ENCODE results near the gene SRRT. TPM values are rescaled to one million over a fixed set of nuclear protein-coding genes. Genes with fewer than 3 reads are reported as not detected.
"Not testable (repeated sequence)": the region's sequence is repeated elsewhere in the genome, so short reads cannot be mapped to it uniquely, and the experiment has no call there.

SRRT gene
- total RNA-seq, 1 donor from 2014 or later: 23.2 TPM

- not testable (repeated sequence) for FAIRE-seq; DNase-seq (ENCODE audit: low spot score in 2 of 2)
Measured at GRCh38 chr7:100919335-100919734, 44.4 kb downstream of the SRRT start.

GRCh38 chr7:100919779-100920437 is 45.0 kb downstream of the SRRT start:
- FAIRE-seq; DNase-seq (ENCODE audit: low spot score in 2 of 2): not testable (repeated sequence)

DNA sequence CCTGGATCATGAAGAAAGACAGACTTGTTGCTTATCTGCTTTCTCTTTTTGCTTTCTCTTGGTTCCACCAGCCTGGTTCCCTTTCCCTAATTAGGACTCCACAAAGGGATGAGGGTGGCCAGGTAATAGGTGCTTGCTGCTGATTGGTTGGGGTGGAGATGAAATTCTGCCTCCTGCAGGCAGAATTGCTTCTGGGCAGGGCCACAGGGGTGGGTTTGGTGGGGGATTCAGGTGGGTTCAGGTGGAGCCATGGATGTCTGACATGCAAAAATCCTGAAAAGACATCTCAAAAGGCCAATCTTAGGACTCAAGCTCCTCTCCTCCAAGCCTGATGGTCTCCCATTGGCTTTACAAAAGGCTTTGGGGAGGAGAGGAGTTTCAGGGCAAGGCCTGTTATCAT is 46.1 kb downstream of the SRRT start:
- FAIRE-seq: no peak
- no peak for DNase-seq (ENCODE audit: low spot score in 2 of 2)

DNA sequence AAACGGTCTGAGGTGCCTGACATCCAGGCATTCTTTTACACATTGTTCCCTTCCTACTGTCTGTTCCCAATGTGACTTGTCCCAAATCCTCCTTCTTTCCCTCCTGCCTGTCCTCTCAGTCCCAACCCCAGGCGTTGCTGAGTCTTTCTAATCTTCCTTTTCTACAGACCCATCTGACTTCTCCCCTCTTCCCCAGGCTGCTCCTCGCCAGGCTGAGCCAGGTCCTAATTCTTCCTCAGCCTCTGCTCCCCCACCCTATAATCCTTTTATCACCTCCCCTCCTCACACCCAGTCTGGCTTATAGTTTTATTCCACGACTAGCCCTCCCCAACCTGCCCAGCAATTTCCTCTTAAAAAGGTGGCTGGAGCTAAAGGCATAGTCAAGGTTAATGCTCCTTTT is 48.7 kb downstream of the SRRT start:
- DNase-seq (ENCODE audit: low spot score in 2 of 2); FAIRE-seq: not testable (repeated sequence)

DNA sequence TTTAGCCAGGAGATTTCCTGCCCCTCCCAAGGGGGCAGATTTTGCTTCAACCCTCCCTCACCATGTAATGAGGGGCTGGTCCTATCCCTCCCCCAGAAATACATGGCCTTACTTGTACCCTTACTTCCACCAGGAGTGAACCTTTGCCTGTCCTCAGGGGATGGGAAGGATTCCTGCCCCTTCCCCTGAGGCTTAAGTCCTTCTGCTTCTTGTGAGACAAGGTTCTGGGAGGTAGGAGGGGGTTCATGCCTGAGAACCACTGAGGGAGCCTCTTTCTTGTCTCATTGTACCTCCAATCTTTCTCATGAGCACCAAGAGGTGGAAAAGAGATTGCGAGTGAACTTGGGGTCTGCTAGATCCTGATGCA is 54.9 kb downstream of the SRRT start:
- FAIRE-seq (no peak), DNase-seq (ENCODE audit: low spot score in 2 of 2) (no peak)

GRCh38 chr7:100933734-100934133 is 58.8 kb downstream of the SRRT start:
- no peak for DNase-seq (ENCODE audit: low spot score in 2 of 2)
- no peak for FAIRE-seq

- DNase-seq (ENCODE audit: low spot score in 2 of 2); FAIRE-seq: not testable (repeated sequence)
Measured at GRCh38 chr7:100935381-100935780, 60.5 kb downstream of the SRRT start.

DNA sequence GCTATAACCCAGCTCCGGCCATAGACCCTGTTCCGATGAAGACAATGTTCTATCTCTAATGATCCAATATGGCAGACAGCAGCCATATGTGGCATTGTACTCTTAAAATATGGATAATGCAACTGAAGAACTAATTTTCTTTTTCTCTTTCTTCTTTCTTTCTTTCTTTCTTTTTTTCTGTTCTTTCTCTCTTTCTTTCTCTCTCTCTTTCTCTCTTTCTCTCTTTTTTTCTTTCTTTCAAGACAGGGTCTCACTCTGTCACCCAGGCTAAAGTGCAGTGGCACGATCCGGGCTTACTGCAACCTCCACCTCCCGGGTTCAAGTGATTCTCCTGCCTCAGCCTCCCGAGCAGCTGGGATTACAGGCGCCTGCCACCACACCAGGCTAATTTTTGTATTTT is 61.3 kb downstream of the SRRT start:
- not testable (repeated sequence) for DNase-seq (ENCODE audit: low spot score in 2 of 2); FAIRE-seq

Small RNA genes within 50 kb of the gene (small RNA-seq; reads per million reads assigned to genes)
- gene RN7SL549P (not detected), gene RPS29P15 (not detected)

Other genes with a start within 250 kb of the SRRT start
- 2.9 TPM for gene TFR2, start 233.6 kb upstream of the SRRT start, total RNA-seq
- 163 TPM for gene ACTL6B, start 218.7 kb upstream of the SRRT start, total RNA-seq
- 72.6 TPM for gene GNB2, start 201.4 kb upstream of the SRRT start, total RNA-seq
- gene GIGYF1, start 180.9 kb upstream of the SRRT start, total RNA-seq: 15.1 TPM
- 52.6 TPM for gene POP7, start 169.0 kb upstream of the SRRT start, total RNA-seq
- not detected for gene EPO, start 154.6 kb upstream of the SRRT start, total RNA-seq
- not detected for gene ZAN, start 141.5 kb upstream of the SRRT start, total RNA-seq
- gene EPHB4, start 47.6 kb upstream of the SRRT start, total RNA-seq: 7.7 TPM
- gene SLC12A9, start 22.4 kb upstream of the SRRT start, total RNA-seq: 18.3 TPM
- gene TRIP6, start 7.7 kb upstream of the SRRT start, total RNA-seq: 4.1 TPM
- 3.7 TPM for gene UFSP1, start 14.6 kb downstream of the SRRT start, total RNA-seq
- 11.0 TPM for gene ACHE, start 20.8 kb downstream of the SRRT start, total RNA-seq
- under 0.01 TPM for gene MUC3A, start 74.4 kb downstream of the SRRT start, total RNA-seq
- gene MUC12, start 94.5 kb downstream of the SRRT start, total RNA-seq: 0.41 TPM
- gene MUC17, start 145.0 kb downstream of the SRRT start, total RNA-seq: not detected
- 0.82 TPM for gene TRIM56, start 210.4 kb downstream of the SRRT start, total RNA-seq

Measured in frontal cortex (tissue), 4 donors.